SU-DHL-6 (cell line): ENCODE measurements around the gene TNS1.

Experiments
- EZH2phosphoT487 ChIP-seq: fragments of 200-600 bp; sonication (generic), shearing (Covaris generic); conservative IDR thresholded peaks from 2 replicates; pipeline ENCODE4 v1.6.1; 2018; ENCODE audit warnings: mild to moderate bottlenecking, antibody characterized with exemption, low read length, moderate library complexity, mixed read lengths
- TF ChIP-seq, protein P1 (sequence below): fragments of 200-600 bp; sonication (generic); IDR thresholded peaks from one replicate; pipeline ENCODE4 v1.5.1; 2017; ENCODE audit warnings: antibody characterized with exemption, mild to moderate bottlenecking, low read length, moderate library complexity; ENCODE audit not compliant: insufficient read depth, poor library complexity, severe bottlenecking

DNA sequence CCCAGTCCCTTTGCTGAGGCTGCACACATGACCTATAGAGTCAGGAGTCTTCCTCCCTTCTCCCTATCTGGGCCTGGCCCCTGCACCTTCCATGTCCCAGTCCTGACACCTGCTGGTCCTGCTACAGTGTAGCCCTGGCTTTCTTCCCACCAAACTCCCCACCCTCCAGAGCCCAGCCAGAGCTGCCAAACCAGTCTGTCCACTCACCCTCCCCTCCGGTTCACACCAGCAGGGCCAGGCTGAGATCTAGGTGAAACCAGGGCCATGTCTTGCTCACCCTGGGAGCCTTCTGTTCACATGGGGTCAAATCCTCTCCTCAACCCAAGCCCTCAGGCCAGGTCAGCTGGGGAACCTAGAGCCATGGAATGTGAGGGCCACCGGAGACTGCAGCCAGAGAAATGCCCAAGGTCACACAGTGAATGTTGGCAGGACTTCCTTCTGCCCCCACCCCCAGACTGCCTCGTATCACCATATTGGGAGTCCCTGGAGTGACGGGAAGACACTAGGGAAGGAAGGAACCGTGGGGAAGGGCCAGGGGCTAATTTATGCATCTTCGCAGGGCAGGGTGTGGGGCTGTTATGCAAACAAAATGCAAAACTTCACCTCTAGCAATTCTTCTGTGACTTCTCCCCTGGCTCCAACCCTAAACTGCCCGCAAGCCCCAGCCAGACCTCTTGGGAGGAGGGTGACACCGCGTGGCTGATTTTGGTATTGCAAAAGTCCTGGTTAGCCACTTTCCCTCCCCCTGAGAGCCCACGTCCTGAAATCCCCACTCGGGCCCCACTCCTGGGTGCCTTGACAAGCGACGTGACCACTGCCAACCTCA lies 14.6 kb downstream of the TNS1 start:
- TF ChIP-seq, protein P1, sequence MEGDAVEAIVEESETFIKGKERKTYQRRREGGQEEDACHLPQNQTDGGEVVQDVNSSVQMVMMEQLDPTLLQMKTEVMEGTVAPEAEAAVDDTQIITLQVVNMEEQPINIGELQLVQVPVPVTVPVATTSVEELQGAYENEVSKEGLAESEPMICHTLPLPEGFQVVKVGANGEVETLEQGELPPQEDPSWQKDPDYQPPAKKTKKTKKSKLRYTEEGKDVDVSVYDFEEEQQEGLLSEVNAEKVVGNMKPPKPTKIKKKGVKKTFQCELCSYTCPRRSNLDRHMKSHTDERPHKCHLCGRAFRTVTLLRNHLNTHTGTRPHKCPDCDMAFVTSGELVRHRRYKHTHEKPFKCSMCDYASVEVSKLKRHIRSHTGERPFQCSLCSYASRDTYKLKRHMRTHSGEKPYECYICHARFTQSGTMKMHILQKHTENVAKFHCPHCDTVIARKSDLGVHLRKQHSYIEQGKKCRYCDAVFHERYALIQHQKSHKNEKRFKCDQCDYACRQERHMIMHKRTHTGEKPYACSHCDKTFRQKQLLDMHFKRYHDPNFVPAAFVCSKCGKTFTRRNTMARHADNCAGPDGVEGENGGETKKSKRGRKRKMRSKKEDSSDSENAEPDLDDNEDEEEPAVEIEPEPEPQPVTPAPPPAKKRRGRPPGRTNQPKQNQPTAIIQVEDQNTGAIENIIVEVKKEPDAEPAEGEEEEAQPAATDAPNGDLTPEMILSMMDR: peak; percentile 78
- no peak for TF ChIP-seq EZH2phosphoT487
